Measurements from ENCODE around the gene DEFB110.

- no peak for TF ChIP-seq CTCF (IDR thresholded peaks at IDR 0.05)
- no peak for TF ChIP-seq POLR2A (IDR thresholded peaks at IDR 0.05)
Measured at GRCh38 chr6:50021894-50022293, at the start of gene DEFB110.
